SH-SY5Y (cell line): Measurements from ENCODE around the gene CKM.

Experiments
- GATA2 ChIP-seq: IDR thresholded peaks from 2 replicates; pipeline ENCODE4 v1.6.1; 2011; ENCODE audit warnings: mild to moderate bottlenecking, low read depth, low read length
- GATA3 ChIP-seq: IDR thresholded peaks from 2 replicates; pipeline ENCODE4 v1.6.1; 2011; ENCODE audit warnings: low read depth, mild to moderate bottlenecking, low read length, moderate library complexity

DNA sequence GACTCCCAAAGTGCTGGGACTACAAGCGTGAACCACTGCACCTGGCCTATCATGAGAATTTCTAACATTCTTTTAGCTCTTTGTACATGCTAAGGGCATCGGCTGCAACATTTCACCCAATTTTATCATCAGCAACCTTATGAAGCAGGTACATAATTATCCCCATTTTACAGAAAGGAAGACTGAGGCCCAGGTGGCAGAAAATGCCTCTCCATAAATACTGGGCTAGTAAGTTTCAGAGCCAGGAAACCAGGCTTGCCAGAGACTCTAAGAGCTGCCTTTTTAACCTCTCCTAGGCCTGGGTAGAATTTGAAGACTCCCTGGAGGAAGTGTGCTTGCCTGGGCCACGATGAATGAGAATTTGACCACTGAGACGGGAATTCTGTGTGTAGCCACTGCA is 45.5 kb upstream of the CKM start:
- no peak for TF ChIP-seq GATA3
- TF ChIP-seq GATA2, result no peak
